ENCODE results near the gene UBR3.

- TF ChIP-seq, protein P1, sequence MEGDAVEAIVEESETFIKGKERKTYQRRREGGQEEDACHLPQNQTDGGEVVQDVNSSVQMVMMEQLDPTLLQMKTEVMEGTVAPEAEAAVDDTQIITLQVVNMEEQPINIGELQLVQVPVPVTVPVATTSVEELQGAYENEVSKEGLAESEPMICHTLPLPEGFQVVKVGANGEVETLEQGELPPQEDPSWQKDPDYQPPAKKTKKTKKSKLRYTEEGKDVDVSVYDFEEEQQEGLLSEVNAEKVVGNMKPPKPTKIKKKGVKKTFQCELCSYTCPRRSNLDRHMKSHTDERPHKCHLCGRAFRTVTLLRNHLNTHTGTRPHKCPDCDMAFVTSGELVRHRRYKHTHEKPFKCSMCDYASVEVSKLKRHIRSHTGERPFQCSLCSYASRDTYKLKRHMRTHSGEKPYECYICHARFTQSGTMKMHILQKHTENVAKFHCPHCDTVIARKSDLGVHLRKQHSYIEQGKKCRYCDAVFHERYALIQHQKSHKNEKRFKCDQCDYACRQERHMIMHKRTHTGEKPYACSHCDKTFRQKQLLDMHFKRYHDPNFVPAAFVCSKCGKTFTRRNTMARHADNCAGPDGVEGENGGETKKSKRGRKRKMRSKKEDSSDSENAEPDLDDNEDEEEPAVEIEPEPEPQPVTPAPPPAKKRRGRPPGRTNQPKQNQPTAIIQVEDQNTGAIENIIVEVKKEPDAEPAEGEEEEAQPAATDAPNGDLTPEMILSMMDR (IDR thresholded peaks at IDR 0.05 in 8 of 11, conservative IDR thresholded peaks at IDR 0.05 in 3 of 11), result no peak
- no peak for TF ChIP-seq POLR2A (IDR thresholded peaks at IDR 0.05)
Measured at GRCh38 chr2:170038734-170039133, 211.5 kb downstream of the UBR3 start.
